ENCODE measurements around the gene FZD10.

- TF ChIP-seq, protein P1, sequence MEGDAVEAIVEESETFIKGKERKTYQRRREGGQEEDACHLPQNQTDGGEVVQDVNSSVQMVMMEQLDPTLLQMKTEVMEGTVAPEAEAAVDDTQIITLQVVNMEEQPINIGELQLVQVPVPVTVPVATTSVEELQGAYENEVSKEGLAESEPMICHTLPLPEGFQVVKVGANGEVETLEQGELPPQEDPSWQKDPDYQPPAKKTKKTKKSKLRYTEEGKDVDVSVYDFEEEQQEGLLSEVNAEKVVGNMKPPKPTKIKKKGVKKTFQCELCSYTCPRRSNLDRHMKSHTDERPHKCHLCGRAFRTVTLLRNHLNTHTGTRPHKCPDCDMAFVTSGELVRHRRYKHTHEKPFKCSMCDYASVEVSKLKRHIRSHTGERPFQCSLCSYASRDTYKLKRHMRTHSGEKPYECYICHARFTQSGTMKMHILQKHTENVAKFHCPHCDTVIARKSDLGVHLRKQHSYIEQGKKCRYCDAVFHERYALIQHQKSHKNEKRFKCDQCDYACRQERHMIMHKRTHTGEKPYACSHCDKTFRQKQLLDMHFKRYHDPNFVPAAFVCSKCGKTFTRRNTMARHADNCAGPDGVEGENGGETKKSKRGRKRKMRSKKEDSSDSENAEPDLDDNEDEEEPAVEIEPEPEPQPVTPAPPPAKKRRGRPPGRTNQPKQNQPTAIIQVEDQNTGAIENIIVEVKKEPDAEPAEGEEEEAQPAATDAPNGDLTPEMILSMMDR (IDR thresholded peaks at IDR 0.05), result no peak
- no peak for TF ChIP-seq POLR2A (IDR thresholded peaks at IDR 0.05)
Measured at GRCh38 chr12:130141901-130142683, 20.2 kb upstream of the FZD10 start.

All from ovary (tissue), 3 donors.